GM12891 (cell line): ENCODE data around the gene FUBP3.

Source experiments
- PAX5 ChIP-seq: IDR thresholded peaks from 2 replicates; pipeline ENCODE4 v1.6.1; 2011; ENCODE audit warnings: low read length, moderate library complexity, mild to moderate bottlenecking; ENCODE audit not compliant: insufficient read depth, severe bottlenecking
- POLR2A ChIP-seq: IDR thresholded peaks from 2 replicates; pipeline ENCODE4 v1.6.1; 2011; ENCODE audit warnings: low read depth, low read length, control low read depth
- POLR2AphosphoS5 ChIP-seq: IDR thresholded peaks from 2 replicates; pipeline ENCODE4 v1.6.1; 2011; ENCODE audit warnings: low read depth, low read length, control low read depth
- POU2F2 ChIP-seq: IDR thresholded peaks from 2 replicates; pipeline ENCODE4 v1.6.1; 2011; ENCODE audit warnings: low read depth, mild to moderate bottlenecking, control low read depth, low read length, moderate library complexity
- SPI1 ChIP-seq: IDR thresholded peaks from 2 replicates; pipeline ENCODE4 v1.6.1; 2011; ENCODE audit warnings: low read depth, low read length, control low read depth
- TAF1 ChIP-seq: IDR thresholded peaks from 2 replicates; pipeline ENCODE4 v1.6.1; 2011; ENCODE audit warnings: low read depth, low read length, control low read depth

- TF ChIP-seq POLR2A, result no peak
- TF ChIP-seq SPI1, result no peak
- no peak for TF ChIP-seq POLR2AphosphoS5
- TF ChIP-seq TAF1, result no peak
- TF ChIP-seq POU2F2, result no peak
- TF ChIP-seq PAX5, result no peak
Observed at GRCh38 chr9:130532426-130533080, 46.8 kb upstream of the FUBP3 start.
